HepG2 (cell line): ENCODE measurements around the gene ABCC3. TPM values are rescaled to one million over a fixed set of nuclear protein-coding genes. Genes with fewer than 3 reads are reported as not detected.

ENCODE experiments used
- ATAC-seq: fragments of 200-7000 bp; cut with Tn5 transposase; 3 replicates; pipeline ENCODE4 v1.9.1; 2020; ENCODE audit warnings: mild to moderate bottlenecking, moderate library complexity
- BruUV-seq: library from RNA; stranded (reverse); fragments of 400-500 nt; replicated peaks from 2 replicates; lab custom pipeline; 2021; lab: Mats Ljungman, UMichigan
- CTCF ChIA-PET: fragments of 300-600 bp; formaldehyde crosslinking; extraction: SDS; loops from one replicate; lab custom pipeline; 2021; ENCODE audit warnings: low total read pairs, inconsistent platforms, low intra/inter-chr PET ratio; lab: Yijun Ruan, JAX
- POLR2A ChIA-PET: fragments of 350-600 bp; sonication (Branson Sonifier 250); formaldehyde crosslinking; loops from one replicate; lab custom pipeline; 2020; ENCODE audit warnings: antibody characterized with exemption, inconsistent platforms; lab: Yijun Ruan, JAX
- DNase-seq: peaks from one replicate; pipeline ENCODE4 v3.0.0-alpha.2; 2015; ENCODE audit warnings: low spot score
- FAIRE-seq: peaks from 3 replicates; lab custom pipeline; 2011; peaks lifted over from hg19 to GRCh38; lab: Jason Lieb, UNC
- H2AFZ ChIP-seq: one replicate; pipeline ENCODE4 v1.6.1; 2011; ENCODE audit warnings: low read length, inconsistent platforms
- H3K27ac ChIP-seq: fragments of 300-600 bp; 3 replicates; pipeline ENCODE4 v1.8.0; 2011; ENCODE audit warnings: mixed run types, mild to moderate bottlenecking, mixed read lengths, low read length, inconsistent platforms; ENCODE audit not compliant: insufficient read depth; ENCODE audit errors: extremely low read length
- H3K27me3 ChIP-seq, 2 experiments: fragments of 200-600 bp in 1 of 2; 2 replicates in 1 of 2; 3 replicates in 1 of 2; pipeline versions ENCODE4 v1.6.0 to v1.8.0; 2011; ENCODE audit warnings: low read length in 2 of 2, mild to moderate bottlenecking in 2 of 2, moderate library complexity in 2 of 2, inconsistent platforms in 1 of 2; ENCODE audit not compliant: insufficient read depth in 2 of 2, control insufficient read depth in 1 of 2
- H3K36me3 ChIP-seq, 2 experiments: fragments of 200-600 bp in 1 of 2; replicated peaks in 1 of 2; 2 replicates in 1 of 2; 3 replicates in 1 of 2; pipeline versions ENCODE4 v1.5.1 to v1.8.0; 2011; ENCODE audit warnings: low read length in 2 of 2, inconsistent platforms in 1 of 2; ENCODE audit not compliant: insufficient read depth in 2 of 2, control insufficient read depth in 1 of 2
- H3K4me1 ChIP-seq: 2 replicates; pipeline ENCODE4 v1.5.1; 2012; ENCODE audit warnings: low read length, inconsistent platforms; ENCODE audit not compliant: insufficient read depth
- H3K4me2 ChIP-seq: 2 replicates; pipeline ENCODE4 v1.6.0; 2011; ENCODE audit warnings: low read depth, low read length, inconsistent platforms
- H3K4me3 ChIP-seq, 3 experiments: fragments of 200-600 bp in 1 of 3; sonication (generic), shearing (Covaris generic) in 1 of 3; replicated peaks in 1 of 3; 2 replicates each; pipeline ENCODE4 v1.5.1; 2011 to 2016; ENCODE audit warnings: low read length in 3 of 3, inconsistent platforms in 2 of 3, low read depth in 2 of 3, mild to moderate bottlenecking in 2 of 3, control low read depth in 1 of 3, mixed read lengths in 1 of 3; ENCODE audit not compliant: insufficient read depth in 1 of 3
- H3K79me2 ChIP-seq: one replicate; pipeline ENCODE4 v1.6.1; 2011; ENCODE audit warnings: low read length, inconsistent platforms; ENCODE audit not compliant: insufficient read depth
- H3K9ac ChIP-seq: 2 replicates; pipeline ENCODE4 v1.6.0; 2011; ENCODE audit warnings: mild to moderate bottlenecking, low read depth, low read length, inconsistent platforms; ENCODE audit not compliant: insufficient read depth
- H3K9me3 ChIP-seq: 2 replicates; pipeline ENCODE4 v1.5.1; 2012; ENCODE audit warnings: mild to moderate bottlenecking, low read length
- H4K20me1 ChIP-seq: 2 replicates; pipeline ENCODE4 v1.6.0; 2011; ENCODE audit warnings: inconsistent platforms, mild to moderate bottlenecking, low read length, moderate library complexity; ENCODE audit not compliant: insufficient read depth
- AKAP8 ChIP-seq: sonication (generic); formaldehyde crosslinking; IDR thresholded peaks from 2 replicates; pipeline ENCODE4 v1.5.1; 2020; ENCODE audit warnings: mild to moderate bottlenecking, missing genetic modification reagents
- EEA1 ChIP-seq: sonication (generic); formaldehyde crosslinking; IDR thresholded peaks from 2 replicates; pipeline ENCODE4 v1.5.1; 2020; ENCODE audit warnings: mild to moderate bottlenecking, missing genetic modification reagents, borderline replicate concordance
- ISX ChIP-seq: sonication (generic); formaldehyde crosslinking; conservative IDR thresholded peaks from 2 replicates; pipeline ENCODE4 v1.5.0; 2020; ENCODE audit warnings: missing genetic modification reagents
- KAT7 ChIP-seq: IDR thresholded peaks from 2 replicates; pipeline ENCODE4 v1.6.1; 2018; ENCODE audit warnings: borderline replicate concordance, missing compliant biosample characterization
- KDM1A ChIP-seq: IDR thresholded peaks from 2 replicates; pipeline ENCODE4 v1.6.1; 2016; ENCODE audit warnings: missing compliant biosample characterization
- KLF16 ChIP-seq, 2 experiments: sonication (generic) in 1 of 2; formaldehyde crosslinking in 1 of 2; IDR thresholded peaks; 2 replicates each; pipeline versions ENCODE4 v1.6.1 to v1.8.0; 2016 to 2023; ENCODE audit warnings: missing genetic modification reagents in 2 of 2, missing compliant biosample characterization in 1 of 2
- MIXL1 ChIP-seq: IDR thresholded peaks from 2 replicates; pipeline ENCODE4 v1.6.1; 2016
- POGZ ChIP-seq: sonication (generic); formaldehyde crosslinking; IDR thresholded peaks from 2 replicates; pipeline ENCODE4 v1.4.0; 2020; ENCODE audit warnings: mild to moderate bottlenecking, missing genetic modification reagents
- POLR2A ChIP-seq, 2 experiments: IDR thresholded peaks; 2 replicates each; pipeline ENCODE4 v1.6.1; 2011; ENCODE audit warnings: low read depth in 2 of 2, low read length in 2 of 2, mild to moderate bottlenecking in 1 of 2, moderate library complexity in 1 of 2; ENCODE audit not compliant: insufficient read depth in 1 of 2
- POLR2AphosphoS2 ChIP-seq: IDR thresholded peaks from 2 replicates; pipeline ENCODE4 v1.6.1; 2011; ENCODE audit warnings: low read depth, low read length, improper control_type of control experiment
- REXO4 ChIP-seq: sonication (generic); formaldehyde crosslinking; IDR thresholded peaks from 2 replicates; pipeline ENCODE4 v1.8.0; 2022; ENCODE audit warnings: missing genetic modification reagents, mild to moderate bottlenecking, borderline replicate concordance
- SKI ChIP-seq: fragments of 450-650 bp; IDR thresholded peaks from one replicate; pipeline ENCODE4 v1.6.1; 2018; ENCODE audit warnings: mild to moderate bottlenecking; ENCODE audit not compliant: partially characterized antibody
- ZNF296 ChIP-seq: sonication (generic); formaldehyde crosslinking; conservative IDR thresholded peaks from 2 replicates; pipeline ENCODE4 v1.5.0; 2020; ENCODE audit warnings: mild to moderate bottlenecking, missing genetic modification reagents
- ZNF543 ChIP-seq: sonication (generic); formaldehyde crosslinking; IDR thresholded peaks from 2 replicates; pipeline ENCODE4 v1.4.0; 2020; ENCODE audit warnings: mild to moderate bottlenecking, missing genetic modification reagents
- WGBS: methylation state at CpG from one replicate; pipeline ENCODE4 v1.1.6; 2017; ENCODE audit warnings: low lambda C conversion rate; 5-methylcytosine and 5-hydroxymethylcytosine counted together
- in situ Hi-C: cut with HindIII; loops from 2 replicates; pipeline ENCODE4 v1.10.0; 2017; ENCODE audit warnings: low pct_unique_long_range_greater_than_20kb; ENCODE audit not compliant: extremely low pct_ligation_motif_present
- intact Hi-C: fragments of 100-400 bp; cut with micrococcal nuclease; formaldehyde crosslinking; loops from one replicate; pipeline ENCODE4 v1.10.0; 2022; ENCODE audit not compliant: unreplicated experiment
- polyA plus RNA-seq, 8 experiments: library from polyadenylated mRNA; depleted of rRNA in 3 of 8; stranded (reverse) in 7 of 8; unstranded in 1 of 8; fragments of >200 nt; fragmentation: Illumina TruSeq in 4 of 8; extraction: Trizol in 4 of 8; gene quantifications; 2 replicates each; pipeline versions ENCODE4 v1.2.1 to v1.2.3, GENCODE V29; 2011 to 2016; ENCODE audit warnings: low read depth in 4 of 8, missing spikeins in 1 of 8, mixed read lengths in 1 of 8; ENCODE audit not compliant: insufficient read depth in 1 of 8
- total RNA-seq, 5 experiments: library from RNA; depleted of rRNA; stranded (reverse); fragments of >200 nt; fragmentation: Illumina TruSeq; extraction: Trizol; gene quantifications; 2 replicates each; pipeline ENCODE4 v1.2.3, GENCODE V29; 2016; ENCODE audit warnings: low read depth in 1 of 5
- TF ChIP-seq, protein P1 (sequence below): sonication (generic); formaldehyde crosslinking; IDR thresholded peaks from 2 replicates; pipeline ENCODE4 v1.5.0; 2020; ENCODE audit warnings: missing genetic modification reagents
- TF ChIP-seq, protein P2 (sequence below): sonication (generic); formaldehyde crosslinking; IDR thresholded peaks from 2 replicates; pipeline ENCODE4 v1.4.0; 2020; ENCODE audit warnings: missing genetic modification reagents
- TF ChIP-seq, protein P3 (sequence below): sonication (generic); formaldehyde crosslinking; IDR thresholded peaks from 2 replicates; pipeline ENCODE4 v1.4.0; 2020; ENCODE audit warnings: missing genetic modification reagents

Gene ABCC3
- total and polyA plus RNA-seq, 2 of the 13 experiments (the other 11 are each of a cell fraction or from before 2014, with no cell fraction given): 25.2 to 50.7 TPM

DNA sequence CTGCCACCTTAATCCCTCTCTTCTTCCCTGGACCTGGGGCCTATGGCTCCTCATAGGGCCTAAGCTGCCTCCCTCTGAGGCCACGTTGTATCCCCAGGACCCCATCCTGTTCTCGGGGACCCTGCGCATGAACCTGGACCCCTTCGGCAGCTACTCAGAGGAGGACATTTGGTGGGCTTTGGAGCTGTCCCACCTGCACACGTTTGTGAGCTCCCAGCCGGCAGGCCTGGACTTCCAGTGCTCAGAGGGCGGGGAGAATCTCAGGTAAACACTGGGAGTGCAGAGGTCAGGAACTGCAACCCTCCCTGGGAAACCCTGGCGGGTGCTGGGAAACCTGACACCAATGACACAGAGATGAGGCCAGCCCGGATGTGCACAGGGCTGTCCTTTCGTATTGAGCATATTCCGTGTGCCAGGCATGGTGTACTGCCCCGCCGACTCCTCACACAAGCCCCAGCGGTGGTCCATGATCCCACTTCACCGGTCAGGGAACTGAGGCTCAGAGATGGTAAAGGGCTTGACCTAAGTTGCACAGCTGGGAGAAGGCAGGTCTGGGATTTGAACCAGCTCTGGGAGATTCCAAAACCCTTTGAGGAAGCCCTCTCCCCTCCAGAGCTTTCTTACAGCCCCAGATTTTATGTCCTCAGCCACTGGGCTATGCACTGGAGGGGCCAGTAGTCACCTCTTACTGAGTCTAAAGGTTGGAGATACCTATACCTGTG, 50.1 kb downstream of the ABCC3 start:
- under 1% methylated on average over 14 of the region's 15 CpGs for WGBS
- ChIA-PET CTCF (interaction anchor here (1.4 kb wide), 2 partner anchors 10 to 21 kb away, joined by 3 to 6 read pairs; no protein-coding TSS in a partner anchor), POLR2A (interaction anchor here (0.9 to 21.3 kb wide), 23 partner anchors 9 to 260 kb away, joined by 3 to 839 read pairs (median 9); partner anchors contain the start of genes ABCC3, ANKRD40, CACNA1G and LUC7L3)
- ATAC-seq (peak; percentile 79), FAIRE-seq (peak; percentile 99), DNase-seq (peak; percentile 98)
- Histone ChIP-seq H3K4me2 (peak overlapping the region; percentile 93), H3K27ac (peak overlapping the region; percentile 99), H3K36me3 (no peaks in the 10 kb centered on the region), H3K79me2 (peaks cover 18% of the 10 kb centered on the region), H3K4me3 (peak overlapping the region; percentile 23 to 75 (median 38); a peak in 5 of 6 replicates), H2AFZ (no peak overlapping the region), H3K9ac (peak overlapping the region; percentile 87), H3K4me1 (peaks cover 98% of the 10 kb centered on the region), H4K20me1 (no peaks in the 10 kb centered on the region), H3K9me3 (no peaks in the 10 kb centered on the region), H3K27me3 (no peaks in the 10 kb centered on the region; a peak in 1 of 5 replicates)
- intact Hi-C loops (loop anchor here (1.0 kb wide), 1 partner anchor 9 kb away; no protein-coding TSS in a partner anchor), in situ Hi-C loops (no loop called here)
- no TSS peak for BruUV-seq
- TF ChIP-seq ZNF296 (CRISPR knock-in tag): no peak; the same call in none of the 2 replicates
- peak; percentile 84; the same call in 1 of the 2 replicates for TF ChIP-seq ZNF543
- peak; percentile 72; the same call in 1 of the 2 replicates for TF ChIP-seq EEA1
- no peak for TF ChIP-seq REXO4
- peak; percentile 90 to 93 for TF ChIP-seq POLR2A (IDR thresholded peaks at IDR 0.05; ENCODE audit: insufficient read depth in 1 of 2, low read depth in 2 of 2, low read length in 2 of 2)
- peak; percentile 98 for TF ChIP-seq KAT7 (CRISPR knock-in tag)
- TF ChIP-seq KDM1A: no peak
- peak; percentile 37; the same call in 1 of the 2 replicates for TF ChIP-seq POLR2AphosphoS2
- TF ChIP-seq, protein P1, sequence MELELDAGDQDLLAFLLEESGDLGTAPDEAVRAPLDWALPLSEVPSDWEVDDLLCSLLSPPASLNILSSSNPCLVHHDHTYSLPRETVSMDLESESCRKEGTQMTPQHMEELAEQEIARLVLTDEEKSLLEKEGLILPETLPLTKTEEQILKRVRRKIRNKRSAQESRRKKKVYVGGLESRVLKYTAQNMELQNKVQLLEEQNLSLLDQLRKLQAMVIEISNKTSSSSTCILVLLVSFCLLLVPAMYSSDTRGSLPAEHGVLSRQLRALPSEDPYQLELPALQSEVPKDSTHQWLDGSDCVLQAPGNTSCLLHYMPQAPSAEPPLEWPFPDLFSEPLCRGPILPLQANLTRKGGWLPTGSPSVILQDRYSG (CRISPR knock-in tag): peak; percentile 29; the same call in 1 of the 2 replicates
- TF ChIP-seq ISX (CRISPR knock-in tag): no peak; the same call in 1 of the 2 replicates
- TF ChIP-seq, protein P2, sequence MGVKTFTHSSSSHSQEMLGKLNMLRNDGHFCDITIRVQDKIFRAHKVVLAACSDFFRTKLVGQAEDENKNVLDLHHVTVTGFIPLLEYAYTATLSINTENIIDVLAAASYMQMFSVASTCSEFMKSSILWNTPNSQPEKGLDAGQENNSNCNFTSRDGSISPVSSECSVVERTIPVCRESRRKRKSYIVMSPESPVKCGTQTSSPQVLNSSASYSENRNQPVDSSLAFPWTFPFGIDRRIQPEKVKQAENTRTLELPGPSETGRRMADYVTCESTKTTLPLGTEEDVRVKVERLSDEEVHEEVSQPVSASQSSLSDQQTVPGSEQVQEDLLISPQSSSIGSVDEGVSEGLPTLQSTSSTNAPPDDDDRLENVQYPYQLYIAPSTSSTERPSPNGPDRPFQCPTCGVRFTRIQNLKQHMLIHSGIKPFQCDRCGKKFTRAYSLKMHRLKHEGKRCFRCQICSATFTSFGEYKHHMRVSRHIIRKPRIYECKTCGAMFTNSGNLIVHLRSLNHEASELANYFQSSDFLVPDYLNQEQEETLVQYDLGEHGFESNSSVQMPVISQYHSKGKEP (CRISPR knock-in tag): peak; percentile 78; the same call in 1 of the 2 replicates
- TF ChIP-seq KLF16 (CRISPR knock-in tag; IDR thresholded peaks at IDR 0.05): peak in 1 of 2 experiments; percentile 97; a peak in 2 of 4 replicates
- TF ChIP-seq POGZ (CRISPR knock-in tag): peak; percentile 87; the same call in 1 of the 2 replicates
- TF ChIP-seq MIXL1: no peak; the same call in none of the 2 replicates
- TF ChIP-seq, protein P3, sequence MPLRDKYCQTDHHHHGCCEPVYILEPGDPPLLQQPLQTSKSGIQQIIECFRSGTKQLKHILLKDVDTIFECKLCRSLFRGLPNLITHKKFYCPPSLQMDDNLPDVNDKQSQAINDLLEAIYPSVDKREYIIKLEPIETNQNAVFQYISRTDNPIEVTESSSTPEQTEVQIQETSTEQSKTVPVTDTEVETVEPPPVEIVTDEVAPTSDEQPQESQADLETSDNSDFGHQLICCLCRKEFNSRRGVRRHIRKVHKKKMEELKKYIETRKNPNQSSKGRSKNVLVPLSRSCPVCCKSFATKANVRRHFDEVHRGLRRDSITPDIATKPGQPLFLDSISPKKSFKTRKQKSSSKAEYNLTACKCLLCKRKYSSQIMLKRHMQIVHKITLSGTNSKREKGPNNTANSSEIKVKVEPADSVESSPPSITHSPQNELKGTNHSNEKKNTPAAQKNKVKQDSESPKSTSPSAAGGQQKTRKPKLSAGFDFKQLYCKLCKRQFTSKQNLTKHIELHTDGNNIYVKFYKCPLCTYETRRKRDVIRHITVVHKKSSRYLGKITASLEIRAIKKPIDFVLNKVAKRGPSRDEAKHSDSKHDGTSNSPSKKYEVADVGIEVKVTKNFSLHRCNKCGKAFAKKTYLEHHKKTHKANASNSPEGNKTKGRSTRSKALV (CRISPR knock-in tag): peak; percentile 91
- 0 out of 2 replicates have a peak, but pooled peaks have one; percentile 67 for TF ChIP-seq AKAP8 (CRISPR knock-in tag)
- TF ChIP-seq SKI: peak; percentile 86
